Measurements from ENCODE around the gene LRRC4B. TPM values are rescaled to one million over a fixed set of nuclear protein-coding genes. Genes with fewer than 3 reads are reported as not detected.
"Not testable (repeated sequence)": the region's sequence is repeated elsewhere in the genome, so short reads cannot be mapped to it uniquely, and the experiment has no call there.

Gene LRRC4B
- total RNA-seq, 1 donor from 2014 or later = 1.0 TPM

DNA sequence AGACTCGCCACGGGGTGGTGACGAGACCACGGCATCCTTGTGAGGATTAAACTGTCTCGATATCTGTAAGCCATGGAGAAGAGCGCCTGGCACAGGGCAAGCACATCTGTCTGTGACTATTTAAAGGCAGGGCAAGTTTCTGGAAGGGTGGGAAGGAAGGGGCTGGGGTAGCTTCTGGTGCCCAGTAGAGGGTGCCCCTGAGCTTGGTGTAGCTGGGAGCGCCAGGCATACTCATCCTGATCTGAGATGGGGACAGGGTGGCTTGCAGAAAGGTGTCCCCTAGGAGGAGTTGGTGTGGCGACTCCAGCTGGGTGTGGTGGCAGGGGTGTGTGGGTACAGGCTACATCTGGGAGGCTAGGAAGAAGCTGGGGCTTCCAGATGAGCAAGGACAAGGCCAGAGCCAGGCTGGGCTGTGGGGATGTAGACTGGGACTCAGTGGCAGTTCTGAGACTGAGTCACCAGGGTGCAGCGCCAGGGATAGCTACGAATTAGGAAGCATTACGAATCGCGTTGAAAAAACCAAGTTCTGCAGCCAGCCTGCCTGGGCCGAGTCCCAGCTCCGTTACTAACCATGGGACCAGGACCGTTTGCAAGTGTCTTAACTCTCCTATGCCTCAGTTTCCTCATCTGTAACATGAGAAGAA lies 31.5 kb downstream of the LRRC4B start:
- Mint-ChIP-seq H3K27ac (no peak overlapping the region), H3K36me3 (ENCODE audit: insufficient read depth) (no peaks in the 10 kb centered on the region), H3K4me3 (ENCODE audit: low read depth) (no peak overlapping the region), H3K27me3 (peaks cover 17% of the 10 kb centered on the region), H3K4me1 (ENCODE audit: low read depth) (no peaks in the 10 kb centered on the region), H3K9me3 (ENCODE audit: low read depth) (peaks cover 14% of the 10 kb centered on the region)
- DNase-seq (ENCODE audit: low spot score, unreplicated experiment) = no peak
- TF ChIP-seq, protein P1, sequence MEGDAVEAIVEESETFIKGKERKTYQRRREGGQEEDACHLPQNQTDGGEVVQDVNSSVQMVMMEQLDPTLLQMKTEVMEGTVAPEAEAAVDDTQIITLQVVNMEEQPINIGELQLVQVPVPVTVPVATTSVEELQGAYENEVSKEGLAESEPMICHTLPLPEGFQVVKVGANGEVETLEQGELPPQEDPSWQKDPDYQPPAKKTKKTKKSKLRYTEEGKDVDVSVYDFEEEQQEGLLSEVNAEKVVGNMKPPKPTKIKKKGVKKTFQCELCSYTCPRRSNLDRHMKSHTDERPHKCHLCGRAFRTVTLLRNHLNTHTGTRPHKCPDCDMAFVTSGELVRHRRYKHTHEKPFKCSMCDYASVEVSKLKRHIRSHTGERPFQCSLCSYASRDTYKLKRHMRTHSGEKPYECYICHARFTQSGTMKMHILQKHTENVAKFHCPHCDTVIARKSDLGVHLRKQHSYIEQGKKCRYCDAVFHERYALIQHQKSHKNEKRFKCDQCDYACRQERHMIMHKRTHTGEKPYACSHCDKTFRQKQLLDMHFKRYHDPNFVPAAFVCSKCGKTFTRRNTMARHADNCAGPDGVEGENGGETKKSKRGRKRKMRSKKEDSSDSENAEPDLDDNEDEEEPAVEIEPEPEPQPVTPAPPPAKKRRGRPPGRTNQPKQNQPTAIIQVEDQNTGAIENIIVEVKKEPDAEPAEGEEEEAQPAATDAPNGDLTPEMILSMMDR (IDR thresholded peaks at IDR 0.05; ENCODE audit: unreplicated experiment) = no peak

GRCh38 chr19:50535672-50536187 lies 32.5 kb downstream of the LRRC4B start:
- TF ChIP-seq, protein P1 (IDR thresholded peaks at IDR 0.05; ENCODE audit: unreplicated experiment) = no peak
- Mint-ChIP-seq H3K36me3 (ENCODE audit: insufficient read depth) (no peaks in the 10 kb centered on the region), H3K27ac (no peak overlapping the region), H3K27me3 (peaks cover 16% of the 10 kb centered on the region), H3K4me3 (ENCODE audit: low read depth) (no peak overlapping the region), H3K4me1 (ENCODE audit: low read depth) (no peaks in the 10 kb centered on the region), H3K9me3 (ENCODE audit: low read depth) (peaks cover 14% of the 10 kb centered on the region)
- no peak for DNase-seq (ENCODE audit: low spot score, unreplicated experiment)

DNA sequence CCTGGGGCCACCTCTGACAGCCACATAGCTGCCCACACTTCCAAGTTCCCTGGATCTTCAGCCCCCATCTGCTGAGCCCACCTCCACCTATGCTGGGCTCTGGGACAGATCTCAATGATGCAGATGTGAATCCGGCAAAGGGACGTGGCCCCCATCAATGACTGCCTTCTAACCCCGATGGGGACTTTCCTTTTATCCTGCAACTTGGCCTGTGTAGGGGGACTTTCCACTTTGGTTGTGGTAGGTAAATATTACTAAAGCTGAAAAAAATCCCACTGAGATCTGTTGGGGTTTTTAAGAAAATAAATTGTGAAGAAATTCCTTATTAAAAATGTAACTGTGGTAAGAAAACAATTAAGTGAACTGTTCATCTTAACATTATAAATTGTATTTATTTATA lies 33.8 kb downstream of the LRRC4B start:
- Mint-ChIP-seq H3K27ac (no peak overlapping the region), H3K4me1 (ENCODE audit: low read depth) (no peaks in the 10 kb centered on the region), H3K36me3 (ENCODE audit: insufficient read depth) (no peaks in the 10 kb centered on the region), H3K4me3 (ENCODE audit: low read depth) (no peak overlapping the region), H3K27me3 (peaks cover 19% of the 10 kb centered on the region), H3K9me3 (ENCODE audit: low read depth) (peaks cover 14% of the 10 kb centered on the region)
- DNase-seq (ENCODE audit: low spot score, unreplicated experiment) = no peak
- TF ChIP-seq, protein P1 (IDR thresholded peaks at IDR 0.05; ENCODE audit: unreplicated experiment) = no peak

DNA sequence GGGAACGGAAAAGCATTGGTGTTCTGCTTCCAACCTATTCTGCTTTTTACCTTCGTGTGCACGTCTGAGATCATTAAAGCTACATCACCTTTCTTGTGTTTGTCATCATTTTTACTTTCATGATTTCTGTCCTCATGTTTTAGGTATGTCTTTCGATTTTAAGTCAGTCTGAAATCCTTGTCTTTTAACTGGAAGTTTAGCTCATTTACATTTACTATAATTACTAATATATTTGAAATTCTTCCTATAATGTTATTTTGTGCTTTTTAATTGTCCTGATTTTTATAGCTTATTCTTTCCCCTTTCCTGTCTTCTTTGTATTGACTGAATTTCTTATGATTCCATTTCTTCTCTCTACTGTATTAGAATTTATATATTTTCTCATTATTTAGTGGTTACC lies 35.3 kb downstream of the LRRC4B start:
- H3K4me3 Mint-ChIP-seq (ENCODE audit: low read depth) = no peak overlapping the region
- no peak for DNase-seq (ENCODE audit: low spot score, unreplicated experiment)
- no peaks in the 10 kb centered on the region for H3K36me3 Mint-ChIP-seq (ENCODE audit: insufficient read depth)
- no peaks in the 10 kb centered on the region for H3K4me1 Mint-ChIP-seq (ENCODE audit: low read depth)
- peaks cover 19% of the 10 kb centered on the region for H3K27me3 Mint-ChIP-seq
- H3K9me3 Mint-ChIP-seq (ENCODE audit: low read depth) = peaks cover 14% of the 10 kb centered on the region
- H3K27ac Mint-ChIP-seq = no peak overlapping the region
- TF ChIP-seq, protein P1 (IDR thresholded peaks at IDR 0.05; ENCODE audit: unreplicated experiment) = no peak

GRCh38 chr19:50531171-50531612 lies 37.0 kb downstream of the LRRC4B start:
- DNase-seq (ENCODE audit: low spot score, unreplicated experiment) = no peak
- Mint-ChIP-seq H3K4me1 (ENCODE audit: low read depth) (no peaks in the 10 kb centered on the region), H3K27me3 (peaks cover 18% of the 10 kb centered on the region), H3K9me3 (ENCODE audit: low read depth) (peaks cover 14% of the 10 kb centered on the region), H3K36me3 (ENCODE audit: insufficient read depth) (no peaks in the 10 kb centered on the region), H3K4me3 (ENCODE audit: low read depth) (no peak overlapping the region), H3K27ac (no peak overlapping the region)
- TF ChIP-seq, protein P1 (IDR thresholded peaks at IDR 0.05; ENCODE audit: unreplicated experiment) = no peak

DNA sequence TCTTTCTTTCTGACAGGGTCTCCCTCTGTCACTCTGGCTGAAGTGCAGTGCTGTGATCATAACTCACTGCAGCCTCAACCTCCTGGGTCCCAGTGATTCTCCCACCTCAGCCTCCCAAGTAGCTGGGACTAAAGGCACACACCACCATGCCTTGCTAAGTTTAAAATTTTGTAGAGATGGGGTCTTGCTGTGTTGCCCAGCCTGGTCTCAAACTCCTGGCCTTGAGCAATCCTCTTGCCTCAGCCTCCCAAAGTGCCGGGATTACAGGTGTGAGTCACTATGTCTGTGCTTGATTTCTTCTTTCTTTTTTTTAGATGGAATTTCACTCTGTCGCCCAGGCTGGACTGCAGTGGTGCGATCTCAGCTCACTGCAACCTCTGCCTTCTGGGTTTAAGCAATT lies 40.2 kb downstream of the LRRC4B start:
- not testable (repeated sequence) for H3K27ac Mint-ChIP-seq; H3K9me3 Mint-ChIP-seq (ENCODE audit: low read depth); H3K4me3 Mint-ChIP-seq (ENCODE audit: low read depth); H3K4me1 Mint-ChIP-seq (ENCODE audit: low read depth); DNase-seq (ENCODE audit: low spot score, unreplicated experiment); H3K36me3 Mint-ChIP-seq (ENCODE audit: insufficient read depth)
- H3K27me3 Mint-ChIP-seq = peaks cover 16% of the 10 kb centered on the region

Measured in progenitor cell of endocrine pancreas (in vitro differentiated cells).